Endothelial cell of umbilical vein (primary cell): ENCODE results near the gene RDH5. TPM values are rescaled to one million over a fixed set of nuclear protein-coding genes. Genes with fewer than 3 reads are reported as not detected.

Experiments
- BruUV-seq: library from RNA; stranded (reverse); fragments of 400-500 nt; replicated peaks from 2 replicates; lab custom pipeline; 2021; lab: Mats Ljungman, UMichigan
- CTCF ChIA-PET: fragments of 300-600, 350-600 bp; sonication (Branson Sonifier 250); formaldehyde crosslinking; loops from one replicate; lab custom pipeline; 2021; ENCODE audit warnings: antibody characterized with exemption, inconsistent platforms; lab: Charles Lee
- POLR2A ChIA-PET: fragments of 300-600, 350-600 bp; sonication (Branson Sonifier 250); formaldehyde crosslinking; loops from one replicate; lab custom pipeline; 2021; ENCODE audit warnings: antibody characterized with exemption, inconsistent platforms; lab: Charles Lee
- DNase-seq: peaks from one replicate; pipeline ENCODE4 v3.0.0-alpha.2; 2011; ENCODE audit warnings: low read depth, low spot score
- FAIRE-seq: peaks from 2 replicates; lab custom pipeline; 2011; peaks lifted over from hg19 to GRCh38; lab: Jason Lieb, UNC
- H2AFZ ChIP-seq: 2 replicates; pipeline ENCODE4 v1.6.0; 2012; ENCODE audit warnings: low read depth, low read length, control low read depth, inconsistent platforms
- H3K27ac ChIP-seq: 2 replicates; pipeline ENCODE4 v1.5.1; 2011; ENCODE audit warnings: low read depth, mild to moderate bottlenecking, control low read depth, low read length, moderate library complexity; ENCODE audit not compliant: insufficient read depth
- H3K27me3 ChIP-seq, 2 experiments: 2 replicates each; pipeline versions ENCODE4 v1.6.0 to v1.6.1; 2011; ENCODE audit warnings: low read length in 2 of 2, mixed read lengths in 1 of 2; ENCODE audit not compliant: control insufficient read depth in 2 of 2, insufficient read depth in 2 of 2
- H3K36me3 ChIP-seq, 2 experiments: 2 replicates in 1 of 2; 3 replicates in 1 of 2; pipeline ENCODE4 v1.5.1; 2011; ENCODE audit warnings: low read length in 2 of 2, mild to moderate bottlenecking in 1 of 2, moderate library complexity in 1 of 2; ENCODE audit not compliant: control insufficient read depth in 2 of 2, insufficient read depth in 2 of 2; ENCODE audit errors: extremely low read depth in 1 of 2
- H3K4me1 ChIP-seq: 3 replicates; pipeline ENCODE4 v1.5.1; 2011; ENCODE audit warnings: mild to moderate bottlenecking, low read length; ENCODE audit not compliant: control insufficient read depth, insufficient read depth; ENCODE audit errors: extremely low read depth
- H3K4me2 ChIP-seq: 2 replicates; pipeline ENCODE4 v1.6.1; 2011; ENCODE audit warnings: low read length, control low read depth, mixed read lengths; ENCODE audit not compliant: insufficient read depth
- H3K4me3 ChIP-seq, 3 experiments: fragments of 200-600 bp in 1 of 3; sonication (generic), shearing (Covaris generic) in 1 of 3; replicated peaks in 1 of 3; 2 replicates each; pipeline ENCODE4 v1.5.1; 2011 to 2016; ENCODE audit warnings: control low read depth in 3 of 3, low read length in 3 of 3, mild to moderate bottlenecking in 2 of 3, inconsistent platforms in 1 of 3, low read depth in 1 of 3, moderate library complexity in 1 of 3; ENCODE audit not compliant: insufficient read depth in 1 of 3
- H3K79me2 ChIP-seq: 2 replicates; pipeline ENCODE4 v1.6.0; 2012; ENCODE audit warnings: low read length, inconsistent platforms; ENCODE audit not compliant: control insufficient read depth, insufficient read depth
- H3K9ac ChIP-seq: replicated peaks from 2 replicates; pipeline ENCODE3; 2011; ENCODE audit warnings: low read length, control low read depth; ENCODE audit not compliant: insufficient read depth; ENCODE audit errors: extremely low read depth
- H3K9me1 ChIP-seq: replicated peaks from 3 replicates; pipeline ENCODE4 v1.6.0; 2011; ENCODE audit warnings: mild to moderate bottlenecking, low read length; ENCODE audit not compliant: control insufficient read depth, insufficient read depth; ENCODE audit errors: extremely low read depth
- H3K9me3 ChIP-seq: replicated peaks from 2 replicates; pipeline ENCODE4 v1.5.1; 2012; ENCODE audit warnings: low read length, inconsistent platforms; ENCODE audit not compliant: control insufficient read depth, insufficient read depth
- H4K20me1 ChIP-seq: replicated peaks from 2 replicates; pipeline ENCODE3; 2011; ENCODE audit warnings: mild to moderate bottlenecking, low read length; ENCODE audit not compliant: control insufficient read depth, insufficient read depth; ENCODE audit errors: extremely low read depth
- EZH2 ChIP-seq: IDR thresholded peaks from 2 replicates; pipeline ENCODE4 v1.6.1; 2012; ENCODE audit warnings: borderline replicate concordance, low read depth, mild to moderate bottlenecking, moderate library complexity, low read length, inconsistent platforms; ENCODE audit not compliant: severe bottlenecking
- FOS ChIP-seq: IDR thresholded peaks from 2 replicates; pipeline ENCODE4 v1.6.1; 2011; ENCODE audit warnings: mild to moderate bottlenecking, low read length, moderate library complexity, borderline replicate concordance; ENCODE audit not compliant: insufficient read depth
- GATA2 ChIP-seq: IDR thresholded peaks from 2 replicates; pipeline ENCODE4 v1.7.0; 2011; ENCODE audit warnings: low read depth, mild to moderate bottlenecking, moderate library complexity, mixed read lengths, low read length; ENCODE audit not compliant: insufficient read length, insufficient read depth
- JUN ChIP-seq: IDR thresholded peaks from 2 replicates; pipeline ENCODE4 v1.6.1; 2011; ENCODE audit warnings: borderline replicate concordance, low read depth; ENCODE audit not compliant: insufficient read length, insufficient read depth
- MYC ChIP-seq: IDR thresholded peaks from one replicate; pipeline ENCODE4 v1.6.1; 2011; ENCODE audit warnings: mild to moderate bottlenecking, low read depth, low read length
- POLR2A ChIP-seq: IDR thresholded peaks from 2 replicates; pipeline ENCODE4 v1.6.1; 2012; ENCODE audit warnings: low read depth, mild to moderate bottlenecking, control low read depth, low read length
- POLR2AphosphoS5 ChIP-seq: IDR thresholded peaks from 2 replicates; pipeline ENCODE4 v1.6.1; 2012; ENCODE audit warnings: low read depth, mild to moderate bottlenecking, control low read depth, low read length, moderate library complexity; ENCODE audit not compliant: insufficient read depth
- dilution Hi-C: fragments of 300-500 bp; cut with MboI; formaldehyde crosslinking; loops from one replicate; pipeline ENCODE4 v1.15.0; 2019; ENCODE audit warnings: low sequenced_read_pairs; ENCODE audit not compliant: extremely low pct_ligation_motif_present
- intact Hi-C: fragments of 100-400 bp; cut with micrococcal nuclease; formaldehyde crosslinking; loops from one replicate; pipeline ENCODE4 v1.10.0; 2022
- polyA plus RNA-seq, 4 experiments: library from polyadenylated mRNA; depleted of rRNA in 3 of 4; stranded (reverse) in 3 of 4; unstranded in 1 of 4; fragments of >200 nt; gene quantifications; 2 replicates each; pipeline versions ENCODE4 v1.2.1 to v1.2.3, GENCODE V29; 2011 to 2012; ENCODE audit warnings: missing spikeins in 1 of 4
- total RNA-seq: library from RNA; stranded (reverse); gene quantifications from 2 replicates; pipeline ENCODE4 v1.2.3, GENCODE V29; 2021
- TF ChIP-seq, protein P1 (sequence below), 2 donors: IDR thresholded peaks; 1 replicate in 1 of 2; 2 replicates in 1 of 2; pipeline ENCODE4 v1.5.1; 2011; ENCODE audit warnings: low read length in 2 of 2, mild to moderate bottlenecking in 2 of 2, moderate library complexity in 2 of 2, control low read depth in 1 of 2, inconsistent platforms in 1 of 2, low read depth in 1 of 2; ENCODE audit not compliant: insufficient read depth in 1 of 2; ENCODE audit errors: extremely low read depth in 1 of 2
- TF ChIP-seq, protein P2 (sequence below): IDR thresholded peaks from 2 replicates; pipeline ENCODE4 v1.6.1; 2011; ENCODE audit not compliant: insufficient read depth, insufficient read length

RDH5 gene
- total and polyA plus RNA-seq, 2 donors (not counting 3 experiments of a cell fraction or from before 2014, with no cell fraction given): 2.7 to 3.7 TPM

DNA sequence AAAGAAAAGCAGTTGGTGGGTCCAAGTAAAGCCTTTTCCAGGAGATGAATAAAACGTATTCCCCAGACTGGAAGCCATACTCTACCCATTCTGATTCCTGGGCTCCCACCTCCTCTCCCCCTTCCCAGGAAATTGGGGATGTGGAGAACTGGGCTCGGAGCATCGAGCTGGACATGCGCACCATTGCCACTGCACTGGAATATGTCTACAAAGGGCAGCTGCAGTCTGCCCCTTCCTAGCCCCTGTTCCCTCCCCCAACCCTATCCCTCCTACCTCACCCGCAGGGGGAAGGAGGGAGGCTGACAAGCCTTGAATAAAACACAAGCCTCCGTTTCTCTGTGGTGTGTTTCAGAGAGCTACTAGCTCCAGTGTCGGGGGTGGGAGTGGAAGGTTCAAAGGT, 822 bp upstream of the RDH5 start:
- no peaks in the 10 kb centered on the region for H3K27me3 ChIP-seq
- no peak overlapping the region for H3K4me3 ChIP-seq
- no peak overlapping the region for H3K27ac ChIP-seq
- TF ChIP-seq JUN: no peak
- ChIA-PET POLR2A (no interaction called here), CTCF (interaction anchor here (0.6 to 11.1 kb wide), 8 partner anchors 9 to 530 kb away, joined by 3 to 151 read pairs (median 10); partner anchors contain the start of gene CD63)
- H3K4me1 ChIP-seq: peaks cover 28% of the 10 kb centered on the region
- H3K79me2 ChIP-seq: no peaks in the 10 kb centered on the region
- H4K20me1 ChIP-seq: no peaks in the 10 kb centered on the region
- BruUV-seq: no TSS peak
- no peak overlapping the region for H3K9ac ChIP-seq
- DNase-seq (no peak), FAIRE-seq (no peak)
- H3K9me3 ChIP-seq: no peaks in the 10 kb centered on the region
- intact Hi-C loops (no loop called here), dilution Hi-C loops (no loop called here)
- H3K9me1 ChIP-seq: no peaks in the 10 kb centered on the region
- no peak overlapping the region for H3K4me2 ChIP-seq
- peaks cover 6 to 8% of the 10 kb centered on the region in 2 experiments for H3K36me3 ChIP-seq
- H2AFZ ChIP-seq: no peak overlapping the region

DNA sequence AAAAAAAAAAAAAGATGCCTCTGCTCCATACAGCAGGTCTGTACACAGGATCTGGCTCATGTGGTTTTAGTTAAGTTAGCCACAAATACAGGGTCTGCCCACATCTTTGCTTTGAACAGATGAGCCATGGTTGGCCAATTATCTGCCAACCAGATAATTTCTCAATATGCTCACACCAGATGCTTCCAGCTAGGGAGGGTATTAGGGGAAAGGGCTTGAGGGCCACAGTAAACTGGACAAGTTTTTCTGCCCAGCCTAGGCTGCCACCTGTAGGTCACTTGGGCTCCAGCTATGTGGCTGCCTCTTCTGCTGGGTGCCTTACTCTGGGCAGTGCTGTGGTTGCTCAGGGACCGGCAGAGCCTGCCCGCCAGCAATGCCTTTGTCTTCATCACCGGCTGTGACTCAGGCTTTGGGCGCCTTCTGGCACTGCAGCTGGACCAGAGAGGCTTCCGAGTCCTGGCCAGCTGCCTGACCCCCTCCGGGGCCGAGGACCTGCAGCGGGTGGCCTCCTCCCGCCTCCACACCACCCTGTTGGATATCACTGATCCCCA, 776 bp downstream of the RDH5 start:
- no peak overlapping the region for H3K4me3 ChIP-seq
- no peak overlapping the region for H3K4me2 ChIP-seq
- TF ChIP-seq FOS (peak; percentile 48), POLR2AphosphoS5 (peak; percentile 74), EZH2 (no peak), GATA2 (no peak), JUN (peak; percentile 19), POLR2A (peak; percentile 49), MYC (no peak)
- TF ChIP-seq, protein P1, sequence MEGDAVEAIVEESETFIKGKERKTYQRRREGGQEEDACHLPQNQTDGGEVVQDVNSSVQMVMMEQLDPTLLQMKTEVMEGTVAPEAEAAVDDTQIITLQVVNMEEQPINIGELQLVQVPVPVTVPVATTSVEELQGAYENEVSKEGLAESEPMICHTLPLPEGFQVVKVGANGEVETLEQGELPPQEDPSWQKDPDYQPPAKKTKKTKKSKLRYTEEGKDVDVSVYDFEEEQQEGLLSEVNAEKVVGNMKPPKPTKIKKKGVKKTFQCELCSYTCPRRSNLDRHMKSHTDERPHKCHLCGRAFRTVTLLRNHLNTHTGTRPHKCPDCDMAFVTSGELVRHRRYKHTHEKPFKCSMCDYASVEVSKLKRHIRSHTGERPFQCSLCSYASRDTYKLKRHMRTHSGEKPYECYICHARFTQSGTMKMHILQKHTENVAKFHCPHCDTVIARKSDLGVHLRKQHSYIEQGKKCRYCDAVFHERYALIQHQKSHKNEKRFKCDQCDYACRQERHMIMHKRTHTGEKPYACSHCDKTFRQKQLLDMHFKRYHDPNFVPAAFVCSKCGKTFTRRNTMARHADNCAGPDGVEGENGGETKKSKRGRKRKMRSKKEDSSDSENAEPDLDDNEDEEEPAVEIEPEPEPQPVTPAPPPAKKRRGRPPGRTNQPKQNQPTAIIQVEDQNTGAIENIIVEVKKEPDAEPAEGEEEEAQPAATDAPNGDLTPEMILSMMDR (IDR thresholded peaks at IDR 0.05; ENCODE audit: extremely low read depth in 1 of 2, insufficient read depth in 1 of 2, low read depth in 1 of 2, low read length in 2 of 2): peak; percentile 70 to 74
- TF ChIP-seq, protein P2, sequence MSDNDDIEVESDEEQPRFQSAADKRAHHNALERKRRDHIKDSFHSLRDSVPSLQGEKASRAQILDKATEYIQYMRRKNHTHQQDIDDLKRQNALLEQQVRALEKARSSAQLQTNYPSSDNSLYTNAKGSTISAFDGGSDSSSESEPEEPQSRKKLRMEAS: no peak
- no peak overlapping the region for H3K9ac ChIP-seq
- CTCF ChIA-PET: interaction anchor here (0.6 to 11.1 kb wide), 19 partner anchors 9 to 532 kb away, joined by 3 to 151 read pairs (median 4); partner anchors contain the start of genes CD63 and ITGA7
- DNase-seq (peak; percentile 83), FAIRE-seq (peak; percentile 98)
- POLR2A ChIA-PET: interaction anchor here (0.6 kb wide), 1 partner anchor 286 kb away, joined by 6 read pairs; no protein-coding TSS in a partner anchor
- H3K9me1 ChIP-seq: no peaks in the 10 kb centered on the region
- H3K9me3 ChIP-seq: no peaks in the 10 kb centered on the region
- H3K27ac ChIP-seq: no peak overlapping the region
- dilution Hi-C loops (no loop called here), intact Hi-C loops (loop anchor here (1.0 to 5.0 kb wide), 3 partner anchors 65 to 534 kb away; no protein-coding TSS in a partner anchor)
- H4K20me1 ChIP-seq: no peaks in the 10 kb centered on the region
- no peak overlapping the region for H2AFZ ChIP-seq
- BruUV-seq: no TSS peak
- H3K4me1 ChIP-seq: peaks cover 23% of the 10 kb centered on the region
- peaks cover 6% of the 10 kb centered on the region for H3K79me2 ChIP-seq
- no peaks in the 10 kb centered on the region for H3K27me3 ChIP-seq
- peaks cover 8 to 19% of the 10 kb centered on the region in 2 experiments for H3K36me3 ChIP-seq
